NCI-H1694 (cell line): ENCODE measurements around the gene DICER1.

ENCODE experiments used
- DNase-seq: peaks from one replicate; lab custom pipeline; 2025; lab: John Stamatoyannopoulos, UW

DICER1 gene

DNA sequence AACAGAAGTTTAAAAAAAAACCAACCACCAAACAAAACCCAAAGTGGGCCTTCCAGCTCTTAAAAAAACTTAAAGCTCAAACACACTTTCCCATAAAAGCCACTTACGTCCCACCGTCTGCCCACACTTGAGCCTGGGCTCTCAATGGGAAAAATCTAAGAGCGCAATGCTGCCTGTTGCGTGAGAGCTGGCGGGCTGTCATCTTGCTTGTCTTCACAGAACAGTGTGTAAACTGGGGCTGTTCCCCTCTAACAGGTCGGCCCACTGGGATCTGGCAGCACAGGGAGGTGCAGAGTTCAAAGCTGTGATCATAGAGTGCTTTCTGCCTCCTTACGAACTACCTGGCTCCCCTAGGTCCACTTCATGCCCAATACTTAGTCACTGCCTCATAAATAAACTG lies 80.0 kb downstream of the DICER1 start:
- DNase-seq, result no peak

DNA sequence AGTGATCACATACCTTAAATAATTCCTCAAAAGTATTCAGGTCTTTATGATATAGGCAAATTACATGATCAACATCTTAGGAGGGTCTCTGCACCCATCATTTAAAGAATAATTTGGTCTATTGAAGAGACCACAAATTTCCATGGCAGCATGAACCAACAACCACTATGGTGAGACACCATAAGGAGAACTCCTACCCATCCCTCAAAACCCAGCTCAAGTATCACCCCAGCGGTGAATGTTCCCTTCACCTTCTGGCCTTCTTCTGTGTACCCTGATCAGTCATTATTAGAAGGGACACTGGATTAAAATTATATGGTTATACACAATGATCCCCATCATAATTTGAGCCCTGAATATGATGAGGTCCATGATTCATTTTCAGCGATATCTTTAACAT lies 81.5 kb downstream of the DICER1 start:
- DNase-seq, result no peak

DNA sequence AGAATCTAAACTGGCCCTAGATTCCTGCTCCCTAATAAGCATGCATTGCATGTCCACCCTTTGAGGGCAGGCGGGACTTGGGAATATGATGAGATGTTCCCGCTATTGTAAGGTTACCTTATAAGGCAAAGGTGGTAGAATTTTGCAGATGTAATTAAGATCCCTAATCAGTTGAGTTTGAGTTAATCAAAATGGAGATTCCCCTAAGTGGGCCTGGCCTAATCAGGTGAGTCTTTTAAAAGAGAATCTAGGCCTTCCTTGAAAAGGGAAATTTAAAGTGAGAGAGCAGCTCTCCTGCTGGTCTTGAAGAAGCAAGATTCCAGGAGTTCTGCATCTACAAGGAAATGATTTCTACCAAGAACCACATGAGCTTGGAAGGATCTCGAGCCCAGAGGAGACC lies 83.4 kb downstream of the DICER1 start:
- DNase-seq, result no peak

DNA sequence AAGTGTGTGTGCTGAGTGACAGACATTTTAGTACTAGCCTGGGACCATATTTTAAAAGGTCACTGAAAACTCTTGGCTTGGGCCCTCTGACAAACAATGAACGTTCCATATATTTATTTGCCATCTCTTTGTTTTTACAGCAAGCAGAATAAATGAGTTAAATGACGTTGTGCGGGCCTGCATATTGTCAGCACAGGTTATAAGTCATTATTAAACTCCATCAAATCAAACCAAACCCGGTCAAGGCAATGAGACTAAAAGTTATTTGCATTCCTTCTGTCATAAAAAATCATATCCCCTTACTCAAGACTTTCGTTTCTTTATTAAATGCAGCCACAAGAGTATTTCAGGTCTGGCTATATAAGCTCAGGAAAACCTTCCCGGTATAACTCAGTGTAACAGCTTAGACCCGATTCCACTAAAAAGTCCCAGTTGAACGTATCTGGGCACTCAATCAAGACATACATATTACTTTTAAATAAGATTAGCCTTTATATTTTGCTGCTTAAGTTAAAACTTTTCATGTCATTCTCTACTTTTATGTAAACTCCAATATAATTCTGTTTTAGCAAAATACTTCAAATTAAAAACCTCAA lies 84.9 kb downstream of the DICER1 start:
- DNase-seq, result no peak

DNA sequence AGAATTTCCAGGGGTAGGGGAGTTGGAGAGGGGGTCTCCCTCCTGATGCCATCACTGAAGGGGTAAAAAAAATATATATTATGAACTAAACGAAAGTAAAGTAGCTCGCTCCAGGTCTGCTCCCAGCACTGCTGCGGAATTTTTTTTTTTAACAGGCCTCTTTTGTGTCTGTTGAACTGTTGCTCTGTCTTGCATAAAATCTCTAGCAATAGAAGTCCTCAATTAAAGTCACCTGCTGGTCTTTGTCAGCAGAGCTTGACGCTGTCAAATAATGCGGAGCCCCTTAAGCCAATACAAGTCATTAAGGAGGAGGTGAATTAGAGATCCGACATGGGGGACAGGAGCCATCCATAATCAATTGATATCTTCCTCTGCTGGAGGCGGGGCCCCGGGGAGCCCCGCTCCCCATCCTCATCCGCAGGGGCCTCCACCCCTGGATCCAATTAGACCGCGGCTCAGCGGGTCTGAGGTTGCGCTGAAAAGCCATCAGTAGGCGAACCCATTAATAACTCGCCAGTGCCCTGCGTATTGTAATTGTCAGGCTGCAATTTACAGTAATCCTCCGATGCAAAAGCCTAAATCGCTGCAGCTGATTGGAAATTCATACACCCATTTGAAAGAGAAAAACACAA lies 85.6 kb downstream of the DICER1 start:
- DNase-seq, result no peak

DNA sequence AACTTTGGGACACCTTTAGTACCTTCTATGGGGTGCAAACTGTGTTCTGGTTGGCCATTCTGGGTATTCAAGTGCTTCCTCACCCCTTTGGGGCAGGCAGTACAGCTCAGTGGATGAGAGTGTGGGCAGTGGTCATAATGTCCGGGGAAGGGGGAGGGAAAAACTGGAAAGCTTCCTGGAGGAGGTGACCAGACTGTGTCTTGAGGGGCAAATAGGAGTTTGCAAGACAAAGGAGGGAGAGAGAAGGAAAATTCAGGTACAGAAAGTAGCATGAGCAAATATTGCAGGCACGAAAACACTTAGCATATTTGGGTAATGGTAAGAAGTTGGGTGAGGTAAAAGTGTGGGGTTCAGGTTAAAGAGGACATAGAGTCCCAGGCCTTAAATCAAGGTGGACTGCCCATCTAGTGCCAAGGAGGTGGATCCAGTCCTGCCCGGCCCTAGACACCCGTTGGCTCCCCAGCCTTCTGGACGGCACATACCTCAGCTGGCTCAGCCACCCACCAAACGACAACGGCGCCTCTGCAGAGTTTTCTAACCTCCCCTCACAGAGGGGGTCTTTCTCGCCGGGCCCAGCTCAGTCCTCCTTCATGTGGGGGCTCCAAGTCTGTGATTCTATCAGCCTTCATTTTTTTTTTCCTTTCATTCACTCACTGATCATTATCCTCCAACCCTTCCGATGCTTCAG lies 86.4 kb downstream of the DICER1 start:
- no peak for DNase-seq

DNA sequence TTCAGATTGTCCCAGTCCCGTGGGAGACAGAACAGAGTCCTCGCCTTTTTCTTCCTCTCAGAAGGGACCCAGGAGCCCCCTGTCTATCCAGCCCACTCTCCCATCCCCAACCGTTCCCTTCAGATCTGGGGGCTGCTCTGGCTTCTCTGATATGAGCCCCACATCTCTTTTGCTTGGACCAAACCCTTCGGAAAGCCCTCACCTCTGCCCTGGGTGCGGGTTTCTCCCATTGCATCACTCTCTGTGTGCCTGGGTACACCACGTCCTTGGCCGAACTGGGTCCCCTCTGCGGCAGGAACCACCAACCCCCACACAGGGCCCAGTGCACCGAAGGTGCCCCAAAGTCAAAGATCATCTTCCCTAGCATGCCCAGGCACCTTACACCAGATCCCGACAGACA lies 87.8 kb downstream of the DICER1 start:
- no peak for DNase-seq

DNA sequence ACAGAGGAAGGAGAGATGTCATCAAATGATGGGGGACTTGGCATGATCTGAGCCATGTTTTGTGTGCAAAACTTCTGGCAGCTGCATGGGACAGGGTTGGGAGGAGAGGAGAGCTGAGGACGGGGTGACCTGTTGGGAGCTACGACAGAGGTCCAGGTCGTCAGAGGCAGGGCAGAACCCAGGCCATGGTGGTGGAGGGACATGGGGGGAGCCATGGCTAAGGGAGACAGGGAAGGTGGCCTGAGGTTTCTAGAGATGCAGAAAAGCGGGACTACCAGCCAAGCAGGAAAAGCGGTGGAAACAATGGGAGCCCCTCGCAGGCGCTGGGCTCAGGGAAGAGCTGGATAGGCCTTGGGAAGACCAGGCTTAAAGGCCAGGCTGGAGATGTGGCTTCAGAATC lies 88.3 kb downstream of the DICER1 start:
- no peak for DNase-seq

DNA sequence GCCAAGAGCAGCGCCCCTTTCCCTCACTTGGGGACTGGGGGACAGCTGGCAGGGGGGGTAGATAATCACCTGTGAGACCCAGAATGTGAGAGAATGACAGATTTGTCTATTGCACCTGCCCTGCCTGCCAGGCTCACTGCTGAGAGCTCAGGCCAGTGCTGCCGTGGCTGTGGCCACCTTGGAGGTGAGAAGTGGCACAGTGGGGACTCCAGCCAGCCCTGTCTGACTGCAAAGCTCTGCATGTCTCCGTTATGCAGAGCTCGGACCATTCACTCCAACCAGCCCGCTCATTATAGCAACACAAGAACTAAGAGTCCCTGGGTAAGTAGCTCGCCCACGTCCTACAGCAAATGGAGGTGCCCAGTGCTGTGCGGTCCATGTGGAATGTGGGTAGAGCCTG lies 88.8 kb downstream of the DICER1 start:
- DNase-seq, result no peak

DNA sequence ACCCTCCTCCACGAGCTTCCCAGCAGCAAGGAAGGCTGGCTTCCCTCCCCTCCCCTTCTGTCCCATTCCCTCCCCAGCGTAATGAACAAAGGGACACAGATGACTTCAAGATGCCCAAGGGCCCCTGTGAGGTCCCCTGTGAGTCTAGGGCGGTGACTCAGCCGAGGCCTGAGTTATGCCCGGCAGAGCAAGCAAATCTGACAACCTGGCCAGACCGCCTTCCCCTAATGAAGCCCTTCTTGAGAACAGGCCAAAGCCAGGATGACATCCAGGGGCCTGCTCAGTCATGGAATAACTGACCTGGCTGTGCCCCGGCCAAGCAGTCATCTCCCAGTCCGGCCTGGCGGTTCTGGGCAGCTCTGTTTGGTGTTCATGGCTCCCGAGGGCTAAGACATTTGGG lies 89.2 kb downstream of the DICER1 start:
- DNase-seq, result no peak

DNA sequence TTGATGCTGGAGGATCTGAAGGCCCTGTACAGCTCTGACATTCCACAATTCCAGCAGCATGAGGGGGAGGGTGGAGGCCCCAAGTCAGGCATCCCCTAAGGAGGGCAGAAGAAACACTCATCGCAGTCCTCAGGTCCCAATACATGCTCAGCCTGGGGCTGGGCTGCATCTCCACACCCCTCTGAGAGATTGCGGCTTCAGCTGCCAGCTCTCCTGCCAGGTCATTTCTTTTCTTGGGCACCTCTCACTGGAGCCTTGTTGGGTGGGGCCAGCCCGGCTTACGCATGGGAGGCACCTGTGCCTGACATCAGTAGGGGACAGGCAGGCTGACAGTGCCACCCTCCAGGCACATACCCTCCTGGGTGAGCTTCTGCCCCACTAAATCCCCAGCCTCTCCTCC lies 89.8 kb downstream of the DICER1 start:
- no peak for DNase-seq

DNA sequence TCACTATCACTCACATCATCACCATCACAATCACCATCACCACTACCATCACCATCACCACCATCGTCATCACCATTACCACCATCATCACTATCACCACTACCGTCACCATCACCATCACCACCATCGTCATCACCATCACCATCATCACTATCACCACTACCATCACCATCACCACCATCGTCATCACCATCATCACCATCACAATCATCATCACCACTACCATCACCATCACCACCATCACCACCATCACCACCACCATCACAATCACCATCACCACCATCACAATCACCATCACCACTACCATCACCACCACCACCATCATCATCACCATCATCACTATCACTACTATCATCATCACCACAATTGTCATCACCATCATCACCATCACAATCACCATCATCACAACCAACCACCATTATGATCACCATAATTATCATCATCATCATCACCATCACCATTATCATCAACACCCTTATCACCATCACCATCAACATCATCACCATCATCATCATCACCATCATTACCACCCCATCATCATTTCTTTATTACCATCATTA lies 90.8 kb downstream of the DICER1 start:
- no peak for DNase-seq

DNA sequence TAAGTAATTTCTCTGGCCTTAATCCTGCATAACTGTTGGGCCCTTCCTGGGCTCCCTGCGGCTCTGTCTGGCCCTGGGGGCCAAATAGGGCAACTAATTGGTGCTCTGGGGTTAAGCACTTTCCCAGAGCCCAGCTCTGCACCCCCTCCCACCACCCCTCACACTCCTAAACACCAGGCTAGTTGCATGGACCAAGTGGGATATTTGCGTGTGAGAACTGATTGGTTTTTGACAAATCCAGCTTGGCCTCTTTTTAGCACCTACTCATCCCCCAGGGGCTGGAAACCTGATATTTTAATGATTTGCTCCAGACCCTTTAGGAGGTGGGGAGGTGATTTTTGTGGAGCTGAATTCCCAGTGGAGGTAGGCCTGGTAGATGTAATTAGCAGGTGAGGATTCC lies 91.9 kb downstream of the DICER1 start:
- no peak for DNase-seq

DNA sequence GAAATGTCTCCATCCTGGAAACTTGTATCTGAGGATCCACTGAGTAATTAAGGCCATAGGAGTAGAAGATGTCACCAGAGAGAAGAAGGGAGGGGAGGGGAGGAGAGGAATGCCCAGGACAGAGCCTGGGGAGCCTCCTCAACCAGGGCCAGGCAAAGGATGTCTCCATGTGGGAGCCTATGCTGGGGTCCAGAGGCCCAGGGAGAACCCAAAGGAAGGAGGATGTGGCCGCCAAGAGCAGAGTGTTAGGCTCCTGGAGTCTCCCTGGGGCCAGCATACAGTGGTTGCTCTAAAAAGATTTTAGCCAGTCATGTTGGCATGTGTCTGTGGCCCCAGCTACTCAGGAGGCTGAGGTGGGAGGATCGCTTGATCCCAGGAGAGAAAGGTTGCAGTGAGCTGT lies 92.6 kb downstream of the DICER1 start:
- DNase-seq, result no peak

DNA sequence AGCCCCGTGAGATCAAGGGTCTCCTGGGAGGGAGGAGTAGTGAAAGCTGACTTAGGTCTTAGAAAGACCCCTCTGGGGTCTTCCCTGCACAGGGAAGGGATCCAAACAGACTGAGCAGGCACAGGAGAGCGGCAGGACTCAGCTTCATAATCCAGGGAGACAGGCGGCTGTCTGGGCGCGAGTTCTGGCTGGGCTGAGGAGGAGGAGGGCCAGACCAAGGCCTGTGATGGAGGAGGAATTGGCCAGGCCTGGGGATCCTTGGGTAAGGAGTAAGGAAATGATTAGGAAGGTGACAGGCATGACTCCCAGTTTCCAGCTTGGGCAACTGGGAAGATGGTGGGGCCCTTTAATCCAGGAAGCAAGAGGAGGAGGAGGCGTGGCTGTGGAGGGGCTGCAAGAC lies 93.1 kb downstream of the DICER1 start:
- no peak for DNase-seq

DNA sequence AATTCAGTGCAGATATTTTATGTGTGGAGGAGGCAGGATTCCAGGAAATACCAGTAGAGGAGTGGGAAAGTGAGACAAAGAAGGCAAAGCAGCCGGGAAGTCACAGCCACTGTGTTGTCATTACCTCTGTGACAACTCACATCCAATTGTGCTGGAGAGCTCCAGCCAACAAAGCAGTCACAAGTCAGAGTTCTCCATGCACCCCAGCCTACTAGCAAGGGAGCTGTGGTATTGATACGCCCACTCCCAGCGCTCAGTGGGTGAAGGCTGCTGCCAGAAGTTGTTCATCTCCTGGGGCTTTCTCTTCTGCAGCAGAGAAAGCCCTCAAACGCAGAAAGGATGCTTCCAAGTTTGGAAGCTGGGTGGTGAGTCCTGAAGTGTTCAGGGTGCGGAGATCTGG lies 93.9 kb downstream of the DICER1 start:
- no peak for DNase-seq

DNA sequence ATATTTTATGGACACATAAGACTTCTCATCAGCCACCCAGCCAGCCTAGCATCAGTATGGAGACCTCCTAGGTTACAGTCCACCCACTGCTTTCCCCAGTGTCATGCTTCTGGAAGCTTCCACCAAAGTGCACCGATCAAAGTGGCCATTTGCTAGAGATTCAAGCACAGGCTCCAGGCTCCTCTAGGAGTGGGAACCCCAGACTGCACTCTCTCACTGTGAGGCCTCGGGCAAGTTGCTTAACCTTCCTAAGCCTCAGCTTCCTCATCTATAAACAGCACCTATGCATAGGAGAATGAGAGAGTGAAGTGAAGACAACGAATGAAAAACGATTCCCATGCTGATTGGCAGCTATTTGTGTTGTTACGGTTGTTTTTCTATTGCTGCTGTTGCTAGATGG lies 94.4 kb downstream of the DICER1 start:
- no peak for DNase-seq

DNA sequence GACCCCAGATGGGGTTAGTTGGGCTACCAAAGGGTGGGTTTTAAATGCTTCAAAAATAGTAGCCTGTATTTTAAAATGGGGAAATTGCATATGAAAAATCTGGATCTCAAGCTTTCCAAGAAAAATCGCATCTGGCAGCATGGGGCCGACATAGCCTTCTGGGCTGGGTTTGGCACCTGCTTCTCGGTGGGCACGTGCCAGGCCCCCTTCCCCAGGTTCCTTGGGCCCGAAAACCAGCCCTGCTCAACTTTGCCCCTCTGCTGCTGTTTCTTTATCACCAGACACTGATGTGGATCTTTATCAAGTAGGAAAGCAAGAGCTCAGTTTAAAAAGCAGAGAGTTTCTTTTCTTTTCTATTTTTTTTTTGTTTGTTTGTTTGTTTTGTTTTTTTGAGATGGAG lies 95.1 kb downstream of the DICER1 start:
- no peak for DNase-seq

DNA sequence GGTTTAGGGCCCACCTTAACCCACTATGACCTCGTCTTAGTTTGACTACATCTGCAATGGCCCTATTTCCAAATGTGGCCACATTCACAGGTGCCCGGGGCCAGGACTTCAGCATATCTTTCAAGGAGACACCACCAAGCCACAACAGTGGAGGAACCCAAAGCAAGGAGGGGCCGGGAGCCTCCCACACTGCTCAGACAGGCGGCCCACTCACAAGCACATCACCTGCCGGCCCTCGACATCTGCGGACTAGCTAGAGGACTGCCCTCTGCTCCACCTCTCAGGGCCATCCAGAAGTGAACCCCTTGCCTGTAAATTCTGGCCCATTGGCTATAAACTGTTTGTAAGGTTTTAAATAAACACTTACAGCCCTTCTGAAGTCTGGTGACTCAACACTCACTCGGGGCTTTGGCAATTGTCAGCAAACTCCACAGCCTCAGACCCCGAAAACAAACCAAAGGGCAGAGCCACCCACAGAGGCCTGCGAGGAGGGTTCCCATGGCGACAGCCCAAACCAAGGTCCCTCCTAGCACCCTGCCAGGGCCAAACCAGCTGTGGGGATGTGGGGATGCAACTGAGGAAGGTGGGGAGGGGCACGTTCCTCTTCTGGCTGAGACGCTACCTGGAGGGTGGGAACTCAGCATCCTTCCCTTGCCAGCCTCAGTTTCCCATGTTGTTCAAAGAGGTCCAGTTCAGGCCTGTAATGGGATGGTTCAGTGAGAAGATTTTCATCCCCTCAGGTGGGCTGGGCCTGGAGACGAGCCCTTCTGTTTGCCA lies 95.8 kb downstream of the DICER1 start:
- no peak for DNase-seq

DNA sequence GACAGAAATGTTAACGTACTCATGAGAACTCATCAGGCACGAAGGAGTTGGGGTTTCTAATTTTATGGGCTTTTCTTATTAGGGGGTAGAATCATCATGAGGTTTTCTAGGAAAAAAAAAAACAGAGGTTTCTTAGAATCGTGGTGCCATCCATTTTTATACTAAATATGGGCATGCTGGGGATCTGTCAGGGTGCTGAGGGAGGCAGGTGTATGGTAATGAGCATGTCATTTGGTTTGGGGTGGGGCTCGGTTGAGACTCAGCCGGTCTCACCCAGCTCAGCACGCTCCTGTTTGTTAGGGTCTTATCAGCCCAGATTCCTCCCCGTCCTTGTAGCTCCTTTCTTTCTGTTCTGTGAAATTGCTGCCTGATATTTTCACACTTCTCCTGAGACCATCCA lies 98.2 kb downstream of the DICER1 start:
- DNase-seq, result no peak

DNA sequence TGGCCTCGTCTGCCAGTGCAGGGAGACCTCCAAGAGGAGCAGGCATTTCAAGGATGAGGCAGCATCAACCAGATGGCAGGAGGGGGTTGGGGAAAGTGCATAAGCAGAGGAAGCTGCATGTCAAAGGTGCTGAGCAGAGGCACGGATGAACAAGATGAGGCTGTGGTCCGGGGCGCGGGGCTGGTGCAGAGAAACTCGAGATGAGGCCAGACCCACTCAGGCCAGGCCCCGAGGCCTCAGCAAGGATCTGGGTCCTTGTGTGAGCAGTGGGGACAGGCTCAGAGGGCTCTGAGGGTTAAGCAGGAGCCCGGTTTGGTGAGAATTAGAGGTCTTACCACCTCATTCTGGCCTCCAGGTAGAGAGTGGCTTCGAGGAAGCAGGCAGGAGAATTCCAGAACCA lies 98.8 kb downstream of the DICER1 start:
- peak; percentile 62 for DNase-seq

DNA sequence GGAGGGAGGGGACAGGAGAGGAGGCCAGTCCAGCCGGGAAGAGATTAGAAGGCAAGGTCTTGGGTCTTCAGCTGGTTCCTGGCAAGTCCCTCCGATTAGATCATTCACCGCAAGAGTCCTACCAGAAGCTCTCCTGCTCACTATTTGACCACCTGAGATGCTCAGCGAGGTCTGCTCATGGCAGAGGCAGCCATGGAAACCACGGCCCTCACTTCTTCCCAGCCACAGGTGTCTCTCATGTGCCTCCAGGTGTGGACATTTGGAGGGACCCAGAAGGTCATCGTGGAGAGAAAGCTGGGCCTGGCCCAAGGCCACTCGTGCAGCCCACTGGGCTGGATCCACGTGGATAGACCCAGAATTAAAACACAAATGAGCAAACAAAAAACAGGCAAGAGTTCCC lies 99.5 kb downstream of the DICER1 start:
- no peak for DNase-seq

DNA sequence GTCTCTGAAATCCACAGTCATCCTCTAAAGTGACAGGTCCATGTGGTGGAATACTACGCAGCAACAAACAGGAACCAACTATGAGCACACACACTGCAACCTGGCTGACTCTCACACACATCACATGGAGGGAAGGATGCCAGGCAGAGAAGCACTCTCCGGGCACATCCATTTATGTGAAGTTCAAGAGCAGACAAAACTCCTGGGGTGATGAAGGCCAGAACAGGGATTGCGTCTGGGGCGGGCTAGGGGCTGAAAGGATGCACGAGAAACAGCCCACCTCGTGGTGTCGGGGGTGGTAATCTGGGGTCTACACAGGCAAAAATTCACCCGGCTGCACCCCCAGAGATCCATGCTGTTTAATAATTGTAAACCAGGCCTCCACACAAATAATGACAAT lies 100.2 kb downstream of the DICER1 start:
- no peak for DNase-seq
